Epithelial cell of esophagus (primary cell): ENCODE data around the gene SPPL2B.

Source experiments
- DNase-seq: peaks from one replicate; pipeline ENCODE4 v3.0.0; 2010; ENCODE audit warnings: low read depth
- H3K4me3 ChIP-seq: 2 replicates; pipeline ENCODE4 v1.5.1; 2011; ENCODE audit warnings: mild to moderate bottlenecking, low read length, control low read depth
- TF ChIP-seq, protein P1 (sequence below): IDR thresholded peaks from 2 replicates; pipeline ENCODE4 v1.5.1; 2011; ENCODE audit warnings: low read depth, mild to moderate bottlenecking, low read length, control low read depth, inconsistent platforms; ENCODE audit not compliant: insufficient read depth; ENCODE audit errors: missing control alignments

SPPL2B gene

DNA sequence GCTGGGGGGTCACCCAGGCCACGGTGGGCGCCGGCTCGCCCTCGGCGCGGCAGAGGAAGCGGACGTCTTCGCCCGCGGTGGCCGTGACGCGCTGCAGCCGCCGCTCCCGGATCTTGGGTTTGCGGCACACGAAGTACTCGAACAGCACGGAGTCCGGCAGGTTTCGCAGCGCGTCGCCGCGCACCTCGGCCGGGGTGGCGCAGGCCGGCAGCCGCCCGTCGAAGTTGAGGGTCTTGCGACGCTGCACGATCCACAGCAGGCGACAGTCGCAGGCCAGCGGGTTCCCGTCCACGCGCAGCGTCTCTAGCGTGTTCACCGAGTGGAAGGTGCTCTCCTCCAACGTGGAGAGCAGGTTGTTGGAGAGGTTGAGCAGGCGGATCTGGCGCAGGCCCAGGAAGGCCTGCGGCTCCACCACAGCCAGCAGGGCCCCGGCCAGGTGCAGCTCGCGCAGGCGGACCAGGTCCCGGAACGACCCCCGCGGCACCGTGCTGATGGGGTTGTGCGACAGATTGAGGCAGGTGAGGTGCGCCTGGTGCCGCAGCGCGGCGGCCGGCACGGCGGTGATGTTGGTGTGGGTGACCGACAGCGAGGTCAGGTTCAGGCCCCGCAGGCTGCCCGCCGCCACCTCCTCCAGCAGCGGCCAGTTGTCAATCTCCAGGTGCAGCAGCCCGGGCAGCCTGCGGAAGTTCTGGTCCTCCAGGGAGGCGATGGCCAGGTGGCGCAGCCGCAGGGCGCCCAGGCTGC is 37.9 kb upstream of the SPPL2B start:
- no peak overlapping the region for H3K4me3 ChIP-seq
- peak; percentile 29 for DNase-seq
- TF ChIP-seq, protein P1, sequence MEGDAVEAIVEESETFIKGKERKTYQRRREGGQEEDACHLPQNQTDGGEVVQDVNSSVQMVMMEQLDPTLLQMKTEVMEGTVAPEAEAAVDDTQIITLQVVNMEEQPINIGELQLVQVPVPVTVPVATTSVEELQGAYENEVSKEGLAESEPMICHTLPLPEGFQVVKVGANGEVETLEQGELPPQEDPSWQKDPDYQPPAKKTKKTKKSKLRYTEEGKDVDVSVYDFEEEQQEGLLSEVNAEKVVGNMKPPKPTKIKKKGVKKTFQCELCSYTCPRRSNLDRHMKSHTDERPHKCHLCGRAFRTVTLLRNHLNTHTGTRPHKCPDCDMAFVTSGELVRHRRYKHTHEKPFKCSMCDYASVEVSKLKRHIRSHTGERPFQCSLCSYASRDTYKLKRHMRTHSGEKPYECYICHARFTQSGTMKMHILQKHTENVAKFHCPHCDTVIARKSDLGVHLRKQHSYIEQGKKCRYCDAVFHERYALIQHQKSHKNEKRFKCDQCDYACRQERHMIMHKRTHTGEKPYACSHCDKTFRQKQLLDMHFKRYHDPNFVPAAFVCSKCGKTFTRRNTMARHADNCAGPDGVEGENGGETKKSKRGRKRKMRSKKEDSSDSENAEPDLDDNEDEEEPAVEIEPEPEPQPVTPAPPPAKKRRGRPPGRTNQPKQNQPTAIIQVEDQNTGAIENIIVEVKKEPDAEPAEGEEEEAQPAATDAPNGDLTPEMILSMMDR = no peak

DNA sequence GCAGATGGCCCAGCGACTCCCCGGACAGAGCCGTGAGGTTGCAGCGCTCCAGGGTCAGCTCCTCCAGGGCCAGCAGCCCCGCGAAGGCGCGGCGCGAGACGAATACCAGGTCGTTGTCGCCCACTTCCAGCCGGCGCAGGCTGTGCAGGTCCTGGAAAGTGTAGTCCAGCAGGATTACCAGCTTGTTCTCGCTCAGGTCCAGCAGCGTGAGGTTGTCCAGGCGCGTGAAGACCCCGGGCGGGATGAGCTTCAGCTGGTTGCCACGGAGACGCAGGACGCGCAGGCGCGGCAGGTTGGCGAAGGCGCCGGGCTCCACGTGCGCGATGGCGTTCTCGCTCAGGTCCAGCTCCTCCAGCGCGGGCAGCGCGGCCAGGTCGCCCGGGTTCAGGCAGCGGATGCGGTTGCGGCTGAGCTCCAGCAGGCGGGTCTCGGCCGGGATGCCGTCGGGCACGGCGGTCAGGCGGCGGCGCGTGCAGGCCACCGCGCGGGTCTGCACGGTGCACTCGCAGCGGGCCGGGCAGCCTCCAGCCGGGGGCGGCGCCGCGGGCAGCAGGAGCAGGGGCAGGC is 37.2 kb upstream of the SPPL2B start:
- no peak overlapping the region for H3K4me3 ChIP-seq

DNA sequence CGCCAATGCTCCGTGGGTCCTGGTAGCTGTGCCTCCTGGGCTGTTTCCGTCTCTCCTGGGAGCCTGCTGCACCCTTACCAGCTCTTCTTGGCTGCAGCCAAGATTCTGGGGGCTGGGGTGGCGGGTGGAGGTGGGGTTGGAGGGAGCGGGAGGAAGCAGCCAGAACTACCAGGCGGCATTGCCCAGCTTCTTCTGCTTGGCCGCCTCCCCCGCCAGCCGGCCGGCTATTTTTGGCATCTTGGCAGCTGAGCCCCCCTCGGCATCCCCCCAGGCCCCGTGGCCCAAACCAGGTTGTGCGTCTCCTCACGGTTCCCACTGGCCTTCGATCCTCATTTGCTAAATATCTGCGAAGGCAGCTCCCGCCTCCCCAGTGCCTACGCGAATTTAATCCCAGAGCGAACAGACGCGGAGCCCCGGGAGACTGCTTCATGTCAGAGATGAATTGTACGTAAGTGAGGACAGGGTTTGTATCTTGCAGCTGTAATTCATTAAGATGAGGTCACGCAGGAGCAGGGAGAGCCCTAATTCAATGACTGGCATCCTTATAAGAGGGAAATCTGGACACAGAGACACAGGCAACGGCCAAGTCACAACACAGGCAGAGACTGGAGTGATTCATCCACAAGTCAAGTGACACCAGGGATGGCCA is 33.7 kb upstream of the SPPL2B start:
- TF ChIP-seq, protein P1 = no peak
- no peak for DNase-seq
- no peak overlapping the region for H3K4me3 ChIP-seq

More for the DNA sequence above, 37.2 kb upstream of the SPPL2B start:
- no peak for DNase-seq
- TF ChIP-seq, protein P1 = no peak

DNA sequence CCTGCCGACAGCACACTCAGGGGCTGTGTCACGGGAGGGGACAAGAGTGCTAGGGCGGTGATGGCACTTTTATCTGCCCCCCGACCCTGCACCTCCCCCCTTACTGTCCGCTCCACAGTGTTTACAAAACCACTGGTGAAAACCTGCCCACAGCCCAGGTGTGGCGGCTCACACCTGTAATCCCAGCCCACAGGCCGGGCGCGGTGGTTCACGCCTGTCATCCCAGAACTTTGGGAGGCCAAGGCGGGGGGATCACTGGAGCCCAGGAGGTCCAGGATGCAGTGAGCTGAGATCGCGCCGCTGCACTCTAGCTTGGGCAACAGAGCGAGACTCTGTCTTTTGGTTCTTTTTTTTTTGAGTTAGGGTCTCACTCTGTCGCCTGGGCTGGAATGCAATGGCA is 32.3 kb upstream of the SPPL2B start:
- no peak overlapping the region for H3K4me3 ChIP-seq
- no peak for DNase-seq
- TF ChIP-seq, protein P1 = no peak

DNA sequence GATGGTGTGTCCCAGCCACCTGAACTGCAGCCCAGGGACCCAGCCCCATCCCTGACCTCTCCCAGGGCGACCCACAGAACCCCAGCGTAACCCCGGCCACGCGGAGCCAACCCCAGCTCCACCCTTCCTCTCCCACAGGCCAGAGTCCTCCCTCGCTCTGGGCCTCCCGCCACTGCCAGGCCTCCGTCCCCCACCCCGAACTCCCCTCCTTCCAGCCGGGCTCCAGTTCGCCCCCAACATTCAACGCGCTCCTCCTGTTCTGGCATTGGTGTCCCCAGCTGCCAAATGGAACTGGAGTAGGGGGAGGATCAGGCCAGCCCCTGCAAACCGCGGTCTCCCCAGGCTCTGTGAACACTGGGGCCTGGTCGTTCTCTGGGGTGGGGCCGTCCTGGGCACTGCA is 28.0 kb upstream of the SPPL2B start:
- no peak for DNase-seq
- TF ChIP-seq, protein P1 = no peak
- H3K4me3 ChIP-seq = no peak overlapping the region

DNA sequence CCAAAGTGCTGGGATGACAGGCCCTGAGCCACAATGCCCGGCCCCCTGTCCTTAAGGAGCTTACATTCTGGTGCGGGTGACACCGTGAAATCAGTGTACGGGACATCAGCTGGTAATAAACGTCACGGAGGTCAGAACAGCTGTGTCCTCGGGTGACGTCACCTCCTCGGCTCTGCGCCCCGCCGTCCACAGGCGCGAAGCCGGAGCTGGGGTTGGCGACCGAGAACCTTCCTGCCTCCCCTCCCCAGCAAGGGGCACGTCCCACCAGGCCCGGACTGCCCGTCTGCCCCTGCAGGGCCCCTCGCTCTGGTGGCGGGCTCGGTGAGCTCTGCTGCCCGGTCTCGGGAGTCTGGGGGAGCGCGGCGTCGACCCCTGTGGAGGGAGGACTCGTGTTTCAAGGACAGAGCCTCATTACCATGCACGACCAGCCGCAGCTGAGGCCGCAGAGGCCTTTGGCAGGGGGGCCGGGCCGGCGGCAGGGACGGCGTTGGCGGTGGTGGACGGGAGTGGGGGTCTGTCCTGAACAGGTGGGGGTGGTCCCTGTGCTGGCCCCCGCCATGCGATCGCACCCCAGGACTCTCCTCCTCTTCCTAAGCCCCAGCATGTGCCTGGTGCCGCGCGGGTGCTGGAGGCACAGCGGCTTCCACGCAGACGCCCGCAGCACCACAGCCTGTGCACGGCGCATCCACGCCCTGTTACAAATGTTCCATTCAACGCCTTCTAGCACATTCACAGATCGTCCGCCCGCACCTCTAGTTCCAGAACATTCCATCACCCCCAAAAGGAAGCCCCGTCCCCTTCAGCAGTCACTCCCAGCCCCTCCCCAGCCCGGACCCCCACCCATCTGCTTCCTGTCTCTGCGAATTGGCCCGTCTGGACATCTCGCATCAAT is 25.9 kb upstream of the SPPL2B start:
- H3K4me3 ChIP-seq = no peak overlapping the region
- DNase-seq = no peak
- TF ChIP-seq, protein P1 = no peak
